GM23338 (cell line): ENCODE data around the gene SLC39A11. TPM values are rescaled to one million over a fixed set of nuclear protein-coding genes. Genes with fewer than 3 reads are reported as not detected.

Experiments
- ATAC-seq: fragments of 200-7000 bp; cut with Tn5 transposase; 3 replicates; pipeline ENCODE4 v1.9.1; 2020
- DNase-seq: peaks from one replicate; pipeline ENCODE4 v3.0.0-alpha.2; 2015; ENCODE audit warnings: low spot score
- H2AFZ ChIP-seq: fragments of 200-600 bp; sonication (generic); 2 replicates; pipeline ENCODE4 v1.8.0; 2016; ENCODE audit warnings: antibody characterized with exemption, mild to moderate bottlenecking, moderate library complexity
- H3F3A ChIP-seq: fragments of 200-600 bp; sonication (generic); replicated peaks from 2 replicates; pipeline ENCODE4 v1.8.0; 2017; ENCODE audit warnings: antibody characterized with exemption, mixed run types, low read depth
- H3K27ac ChIP-seq: fragments of 200-600 bp; sonication (generic); 2 replicates; pipeline ENCODE4 v1.6.1; 2016; ENCODE audit warnings: low read depth
- H3K27me3 ChIP-seq: fragments of 200-600 bp; sonication (generic); 2 replicates; pipeline ENCODE4 v1.8.0; 2016; ENCODE audit warnings: mild to moderate bottlenecking, mixed run types, moderate library complexity; ENCODE audit not compliant: insufficient read depth
- H3K36me3 ChIP-seq: fragments of 200-600 bp; sonication (generic); 2 replicates; pipeline ENCODE4 v1.8.0; 2016; ENCODE audit warnings: mild to moderate bottlenecking; ENCODE audit not compliant: insufficient read depth
- H3K4me1 ChIP-seq: fragments of 200-600 bp; sonication (generic); 2 replicates; pipeline ENCODE4 v1.8.0; 2016; ENCODE audit warnings: mild to moderate bottlenecking, moderate library complexity; ENCODE audit not compliant: insufficient read depth
- H3K4me2 ChIP-seq: fragments of 200-600 bp; sonication (generic); 2 replicates; pipeline ENCODE4 v1.7.1; 2017; ENCODE audit warnings: mixed run types
- H3K4me3 ChIP-seq: fragments of 200-600 bp; sonication (generic); 2 replicates; pipeline ENCODE4 v1.6.1; 2016; ENCODE audit warnings: mixed run types
- H3K79me2 ChIP-seq: fragments of 200-600 bp; sonication (generic); replicated peaks from 2 replicates; pipeline ENCODE4 v1.8.0; 2017; ENCODE audit warnings: mild to moderate bottlenecking; ENCODE audit not compliant: insufficient read depth
- H3K9me2 ChIP-seq: fragments of 200-600 bp; sonication (generic); 2 replicates; pipeline ENCODE4 v1.8.0; 2017; ENCODE audit not compliant: insufficient read depth
- H4K20me1 ChIP-seq: fragments of 200-600 bp; sonication (generic); replicated peaks from 2 replicates; pipeline ENCODE4 v1.8.0; 2017; ENCODE audit warnings: mild to moderate bottlenecking; ENCODE audit not compliant: insufficient read depth
- H3K27ac Mint-ChIP-seq: 2 replicates; pipeline ENCODE4 v1.8.0; 2020; ENCODE audit warnings: inconsistent platforms, mild to moderate bottlenecking, moderate library complexity, mixed read lengths
- H3K27me3 Mint-ChIP-seq: 3 replicates; pipeline ENCODE4 v1.8.0; 2022; ENCODE audit warnings: low read depth, mild to moderate bottlenecking, moderate library complexity, mixed read lengths, inconsistent platforms; ENCODE audit not compliant: insufficient read depth, poor library complexity
- H3K36me3 Mint-ChIP-seq: 3 replicates; pipeline ENCODE4 v1.8.0; 2021; ENCODE audit warnings: low read depth, mild to moderate bottlenecking, inconsistent platforms, moderate library complexity, mixed read lengths
- H3K4me1 Mint-ChIP-seq: 3 replicates; pipeline ENCODE4 v1.8.0; 2020; ENCODE audit warnings: mild to moderate bottlenecking, inconsistent platforms, mixed read lengths
- H3K4me3 Mint-ChIP-seq: 3 replicates; pipeline ENCODE4 v1.8.0; 2021; ENCODE audit warnings: moderate library complexity, mild to moderate bottlenecking, inconsistent platforms, mixed read lengths
- H3K9me3 Mint-ChIP-seq: 3 replicates; pipeline ENCODE4 v1.8.0; 2020; ENCODE audit warnings: moderate library complexity, mild to moderate bottlenecking, inconsistent platforms, mixed read lengths
- CREB1 ChIP-seq: fragments of 250-450 bp; sonication (Bioruptor Pico); IDR thresholded peaks from 2 replicates; pipeline ENCODE4 v1.5.0; 2020; ENCODE audit warnings: low read depth, mild to moderate bottlenecking, moderate library complexity
- CTCF ChIP-seq, 2 experiments: fragments of 200-600 bp in 1 of 2; sonication (generic) in 1 of 2; conservative IDR thresholded peaks; 2 replicates each; pipeline versions ENCODE4 v1.5.1 to v1.6.1; 2016 to 2017; ENCODE audit warnings: antibody characterized with exemption in 2 of 2, low read depth in 2 of 2, mild to moderate bottlenecking in 2 of 2, moderate library complexity in 1 of 2
- EZH2phosphoT487 ChIP-seq: fragments of 200-600 bp; sonication (generic); IDR thresholded peaks from one replicate; pipeline ENCODE4 v1.8.1; 2018; ENCODE audit warnings: antibody characterized with exemption; ENCODE audit not compliant: unreplicated experiment
- JUNB ChIP-seq: IDR thresholded peaks from one replicate; pipeline ENCODE4 v1.6.1; 2016; ENCODE audit warnings: antibody characterized with exemption; ENCODE audit not compliant: unreplicated experiment
- POLR2AphosphoS5 ChIP-seq: IDR thresholded peaks from 2 replicates; pipeline ENCODE4 v1.6.1; 2016; ENCODE audit warnings: antibody characterized with exemption, low read depth
- REST ChIP-seq: IDR thresholded peaks from one replicate; pipeline ENCODE4 v1.6.1; 2018; ENCODE audit warnings: antibody characterized with exemption; ENCODE audit not compliant: unreplicated experiment
- ZNF114 ChIP-seq: fragments of 250-450 bp; sonication (Bioruptor Pico); IDR thresholded peaks from 2 replicates; pipeline ENCODE4 v1.5.0; 2020; ENCODE audit warnings: mild to moderate bottlenecking, moderate library complexity
- ZNF331 ChIP-seq: fragments of 250-450 bp; sonication (Bioruptor Pico); IDR thresholded peaks from 2 replicates; pipeline ENCODE4 v1.5.0; 2020; ENCODE audit warnings: low read depth, mild to moderate bottlenecking, moderate library complexity
- polyA plus RNA-seq: library from polyadenylated mRNA; unstranded; fragments of >200 nt; fragmentation: Nextera tagmentation; extraction: Ambion mirVana; gene quantifications from 2 replicates; pipeline ENCODE4 v1.2.1, GENCODE V29; 2016
- total RNA-seq: library from RNA; depleted of rRNA; stranded (reverse); fragments of >200 nt; shearing (Covaris generic); gene quantifications from 2 replicates; pipeline ENCODE4 v1.2.3, GENCODE V29; 2014
- TF ChIP-seq, protein P1 (sequence below): fragments of 250-450 bp; sonication (Bioruptor Pico); IDR thresholded peaks from 2 replicates; pipeline ENCODE4 v1.5.0; 2020; ENCODE audit warnings: mild to moderate bottlenecking, moderate library complexity

Gene SLC39A11
- total and polyA plus RNA-seq, 2 experiments from 2014 or later: 10.8 to 18.1 TPM

DNA sequence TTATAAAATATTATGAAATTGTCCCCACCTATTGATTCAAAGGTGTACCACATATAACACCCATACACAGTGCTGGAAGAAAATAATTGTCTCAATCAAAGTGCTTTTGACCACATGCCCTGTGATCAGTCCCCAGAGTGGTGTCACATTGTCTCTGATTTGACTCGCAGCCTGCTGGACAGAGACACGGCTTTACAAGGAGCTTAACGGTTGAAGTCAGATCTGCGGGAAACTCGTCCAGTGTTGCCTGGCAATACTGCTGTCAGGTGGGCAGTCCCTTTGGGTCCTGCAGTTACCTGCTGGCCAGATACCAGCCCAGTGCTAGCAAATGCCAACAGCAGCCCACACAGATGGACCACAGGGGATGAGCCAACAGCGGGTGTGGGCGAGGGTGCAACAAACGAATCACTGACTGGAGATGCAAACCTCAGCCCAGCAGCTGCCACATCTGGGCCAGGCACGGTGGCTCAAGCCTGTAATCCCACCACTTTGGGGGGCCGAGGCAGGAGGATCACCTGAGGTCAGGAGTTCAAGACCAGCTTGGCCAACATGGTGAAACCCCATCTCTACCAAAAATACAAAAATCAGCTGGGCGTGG, 46.2 kb upstream of the SLC39A11 start:
- no peaks in the 10 kb centered on the region for H3K4me1 ChIP-seq
- Mint-ChIP-seq H3K4me3 (no peak overlapping the region), H3K27me3 (peaks cover 2% of the 10 kb centered on the region), H3K27ac (no peak overlapping the region), H3K4me1 (no peaks in the 10 kb centered on the region; the same call in 2 of the 3 replicates), H3K9me3 (no peaks in the 10 kb centered on the region; the same call in 2 of the 3 replicates), H3K36me3 (no peaks in the 10 kb centered on the region)
- no peak overlapping the region for H3K27ac ChIP-seq
- ATAC-seq: no peak
- H3K9me2 ChIP-seq: no peaks in the 10 kb centered on the region
- no peak overlapping the region for H3K4me3 ChIP-seq
- H3K36me3 ChIP-seq: no peaks in the 10 kb centered on the region
- H3K4me2 ChIP-seq: no peak overlapping the region
- no peaks in the 10 kb centered on the region for H3K79me2 ChIP-seq
- no peak for DNase-seq
- H2AFZ ChIP-seq: no peak overlapping the region
- no peaks in the 10 kb centered on the region for H4K20me1 ChIP-seq
- no peaks in the 10 kb centered on the region for H3F3A ChIP-seq
- TF ChIP-seq ZNF331: no peak
- TF ChIP-seq CREB1 (CRISPR knock-in tag): no peak
- TF ChIP-seq REST: peak; percentile 42
- no peaks in the 10 kb centered on the region for H3K27me3 ChIP-seq

DNA sequence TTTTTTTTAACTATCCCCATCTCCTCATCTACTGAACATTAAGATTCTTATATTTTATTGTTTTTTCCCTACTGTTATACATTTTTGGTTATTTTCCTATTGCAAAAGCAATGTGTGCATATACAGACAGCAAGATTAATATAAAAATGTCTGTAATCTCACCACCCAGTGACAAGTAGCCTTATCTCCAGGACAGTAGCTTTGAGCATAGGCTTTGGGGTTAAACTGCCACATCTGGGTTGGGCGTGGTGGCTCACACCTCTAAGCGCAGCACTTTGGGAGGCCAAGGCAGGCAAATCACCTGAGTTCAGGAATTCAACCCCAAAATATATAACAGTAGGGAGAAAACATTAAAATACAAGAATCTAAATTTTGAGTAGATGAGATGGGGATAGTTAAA, 44.9 kb upstream of the SLC39A11 start:
- DNase-seq (no peak), ATAC-seq (no peak)
- no peak overlapping the region for H3K4me3 ChIP-seq
- no peak overlapping the region for H2AFZ ChIP-seq
- H3K4me1 ChIP-seq: no peaks in the 10 kb centered on the region
- no peak overlapping the region for H3K27ac ChIP-seq
- H3K27me3 ChIP-seq: no peaks in the 10 kb centered on the region
- Mint-ChIP-seq H3K4me3 (no peak overlapping the region), H3K9me3 (no peaks in the 10 kb centered on the region), H3K27ac (no peak overlapping the region), H3K36me3 (no peaks in the 10 kb centered on the region), H3K27me3 (peaks cover 2% of the 10 kb centered on the region), H3K4me1 (peaks cover 4% of the 10 kb centered on the region; the same call in 2 of the 3 replicates)
- H4K20me1 ChIP-seq: no peaks in the 10 kb centered on the region
- no peaks in the 10 kb centered on the region for H3K36me3 ChIP-seq
- no peak overlapping the region for H3K4me2 ChIP-seq
- H3K79me2 ChIP-seq: no peaks in the 10 kb centered on the region
- H3F3A ChIP-seq: no peaks in the 10 kb centered on the region
- H3K9me2 ChIP-seq: no peaks in the 10 kb centered on the region
- TF ChIP-seq JUNB (no peak), POLR2AphosphoS5 (no peak), CTCF (conservative IDR thresholded peaks at IDR 0.05; ENCODE audit: low read depth in 2 of 2) (no peak), EZH2phosphoT487 (no peak), ZNF114 (CRISPR knock-in tag) (no peak)
- TF ChIP-seq, protein P1, sequence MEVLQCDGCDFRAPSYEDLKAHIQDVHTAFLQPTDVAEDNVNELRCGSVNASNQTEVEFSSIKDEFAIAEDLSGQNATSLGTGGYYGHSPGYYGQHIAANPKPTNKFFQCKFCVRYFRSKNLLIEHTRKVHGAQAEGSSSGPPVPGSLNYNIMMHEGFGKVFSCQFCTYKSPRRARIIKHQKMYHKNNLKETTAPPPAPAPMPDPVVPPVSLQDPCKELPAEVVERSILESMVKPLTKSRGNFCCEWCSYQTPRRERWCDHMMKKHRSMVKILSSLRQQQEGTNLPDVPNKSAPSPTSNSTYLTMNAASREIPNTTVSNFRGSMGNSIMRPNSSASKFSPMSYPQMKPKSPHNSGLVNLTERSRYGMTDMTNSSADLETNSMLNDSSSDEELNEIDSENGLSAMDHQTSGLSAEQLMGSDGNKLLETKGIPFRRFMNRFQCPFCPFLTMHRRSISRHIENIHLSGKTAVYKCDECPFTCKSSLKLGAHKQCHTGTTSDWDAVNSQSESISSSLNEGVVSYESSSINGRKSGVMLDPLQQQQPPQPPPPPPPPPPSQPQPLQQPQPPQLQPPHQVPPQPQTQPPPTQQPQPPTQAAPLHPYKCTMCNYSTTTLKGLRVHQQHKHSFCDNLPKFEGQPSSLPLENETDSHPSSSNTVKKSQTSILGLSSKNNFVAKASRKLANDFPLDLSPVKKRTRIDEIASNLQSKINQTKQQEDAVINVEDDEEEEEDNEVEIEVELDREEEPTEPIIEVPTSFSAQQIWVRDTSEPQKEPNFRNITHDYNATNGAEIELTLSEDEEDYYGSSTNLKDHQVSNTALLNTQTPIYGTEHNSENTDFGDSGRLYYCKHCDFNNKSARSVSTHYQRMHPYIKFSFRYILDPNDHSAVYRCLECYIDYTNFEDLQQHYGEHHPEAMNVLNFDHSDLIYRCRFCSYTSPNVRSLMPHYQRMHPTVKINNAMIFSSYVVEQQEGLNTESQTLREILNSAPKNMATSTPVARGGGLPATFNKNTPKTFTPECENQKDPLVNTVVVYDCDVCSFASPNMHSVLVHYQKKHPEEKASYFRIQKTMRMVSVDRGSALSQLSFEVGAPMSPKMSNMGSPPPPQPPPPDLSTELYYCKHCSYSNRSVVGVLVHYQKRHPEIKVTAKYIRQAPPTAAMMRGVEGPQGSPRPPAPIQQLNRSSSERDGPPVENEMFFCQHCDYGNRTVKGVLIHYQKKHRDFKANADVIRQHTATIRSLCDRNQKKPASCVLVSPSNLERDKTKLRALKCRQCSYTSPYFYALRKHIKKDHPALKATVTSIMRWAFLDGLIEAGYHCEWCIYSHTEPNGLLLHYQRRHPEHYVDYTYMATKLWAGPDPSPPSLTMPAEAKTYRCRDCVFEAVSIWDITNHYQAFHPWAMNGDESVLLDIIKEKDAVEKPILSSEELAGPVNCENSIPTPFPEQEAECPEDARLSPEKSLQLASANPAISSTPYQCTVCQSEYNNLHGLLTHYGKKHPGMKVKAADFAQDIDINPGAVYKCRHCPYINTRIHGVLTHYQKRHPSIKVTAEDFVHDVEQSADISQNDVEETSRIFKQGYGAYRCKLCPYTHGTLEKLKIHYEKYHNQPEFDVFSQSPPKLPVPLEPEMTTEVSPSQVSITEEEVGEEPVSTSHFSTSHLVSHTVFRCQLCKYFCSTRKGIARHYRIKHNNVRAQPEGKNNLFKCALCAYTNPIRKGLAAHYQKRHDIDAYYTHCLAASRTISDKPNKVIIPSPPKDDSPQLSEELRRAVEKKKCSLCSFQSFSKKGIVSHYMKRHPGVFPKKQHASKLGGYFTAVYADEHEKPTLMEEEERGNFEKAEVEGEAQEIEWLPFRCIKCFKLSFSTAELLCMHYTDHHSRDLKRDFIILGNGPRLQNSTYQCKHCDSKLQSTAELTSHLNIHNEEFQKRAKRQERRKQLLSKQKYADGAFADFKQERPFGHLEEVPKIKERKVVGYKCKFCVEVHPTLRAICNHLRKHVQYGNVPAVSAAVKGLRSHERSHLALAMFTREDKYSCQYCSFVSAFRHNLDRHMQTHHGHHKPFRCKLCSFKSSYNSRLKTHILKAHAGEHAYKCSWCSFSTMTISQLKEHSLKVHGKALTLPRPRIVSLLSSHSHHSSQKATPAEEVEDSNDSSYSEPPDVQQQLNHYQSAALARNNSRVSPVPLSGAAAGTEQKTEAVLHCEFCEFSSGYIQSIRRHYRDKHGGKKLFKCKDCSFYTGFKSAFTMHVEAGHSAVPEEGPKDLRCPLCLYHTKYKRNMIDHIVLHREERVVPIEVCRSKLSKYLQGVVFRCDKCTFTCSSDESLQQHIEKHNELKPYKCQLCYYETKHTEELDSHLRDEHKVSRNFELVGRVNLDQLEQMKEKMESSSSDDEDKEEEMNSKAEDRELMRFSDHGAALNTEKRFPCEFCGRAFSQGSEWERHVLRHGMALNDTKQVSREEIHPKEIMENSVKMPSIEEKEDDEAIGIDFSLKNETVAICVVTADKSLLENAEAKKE (CRISPR knock-in tag): no peak
